Type B pancreatic cell (in vitro differentiated cells): Measurements from ENCODE around the gene SH3RF3. TPM values are rescaled to one million over a fixed set of nuclear protein-coding genes. Genes with fewer than 3 reads are reported as not detected.

ENCODE experiments used
- DNase-seq: peaks from one replicate; pipeline ENCODE4 v3.0.0; 2021; ENCODE audit warnings: mixed read lengths; ENCODE audit not compliant: unreplicated experiment; ENCODE audit errors: extremely low spot score
- H3K27ac Mint-ChIP-seq: 2 replicates; pipeline ENCODE4 v1.8.0; 2021; ENCODE audit warnings: mild to moderate bottlenecking, mixed read lengths
- H3K27me3 Mint-ChIP-seq: 2 replicates; pipeline ENCODE4 v1.8.0; 2021; ENCODE audit warnings: mixed read lengths
- H3K36me3 Mint-ChIP-seq: 2 replicates; pipeline ENCODE4 v1.8.0; 2021; ENCODE audit warnings: mixed read lengths
- H3K4me1 Mint-ChIP-seq: one replicate; pipeline ENCODE4 v1.8.0; 2021; ENCODE audit warnings: mixed read lengths; ENCODE audit not compliant: unreplicated experiment
- H3K4me3 Mint-ChIP-seq: 2 replicates; pipeline ENCODE4 v1.8.0; 2021; ENCODE audit warnings: mild to moderate bottlenecking, mixed read lengths
- H3K9me3 Mint-ChIP-seq: 2 replicates; pipeline ENCODE4 v1.8.0; 2021; ENCODE audit warnings: mixed read lengths
- total RNA-seq: library from RNA; stranded (reverse); gene quantifications from 2 replicates; pipeline ENCODE4 v1.2.1, GENCODE V29; 2021; ENCODE audit warnings: low replicate concordance
- TF ChIP-seq, protein P1 (sequence below): fragments of 200-600 bp; sonication (generic); conservative IDR thresholded peaks from 2 replicates; pipeline ENCODE4 v1.5.0; 2021; ENCODE audit warnings: antibody characterized with exemption, mild to moderate bottlenecking

The SH3RF3 gene
- total RNA-seq, 1 donor from 2014 or later, result 13.9 TPM

DNA sequence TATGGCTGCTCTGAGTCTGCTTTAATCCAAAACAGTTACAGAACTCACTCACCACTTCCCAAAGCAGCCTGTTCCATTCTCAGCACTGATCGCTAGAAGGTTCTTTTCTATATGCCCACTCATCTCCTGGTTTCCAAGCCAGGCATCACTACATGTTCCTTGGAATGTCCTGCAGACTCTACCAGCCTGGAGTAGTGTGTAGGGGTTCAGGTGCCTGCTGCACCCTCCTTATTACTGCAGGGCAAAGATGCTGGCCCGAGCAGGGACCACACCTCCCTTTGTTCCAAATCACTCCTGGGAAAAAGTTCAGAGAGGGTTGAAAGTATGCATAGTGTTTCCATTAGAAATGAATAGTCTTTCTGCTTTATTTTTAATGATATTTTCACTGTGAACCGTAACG is 196.6 kb downstream of the SH3RF3 start:
- Mint-ChIP-seq H3K27me3 (peaks cover 7% of the 10 kb centered on the region), H3K4me3 (no peak overlapping the region)

DNA sequence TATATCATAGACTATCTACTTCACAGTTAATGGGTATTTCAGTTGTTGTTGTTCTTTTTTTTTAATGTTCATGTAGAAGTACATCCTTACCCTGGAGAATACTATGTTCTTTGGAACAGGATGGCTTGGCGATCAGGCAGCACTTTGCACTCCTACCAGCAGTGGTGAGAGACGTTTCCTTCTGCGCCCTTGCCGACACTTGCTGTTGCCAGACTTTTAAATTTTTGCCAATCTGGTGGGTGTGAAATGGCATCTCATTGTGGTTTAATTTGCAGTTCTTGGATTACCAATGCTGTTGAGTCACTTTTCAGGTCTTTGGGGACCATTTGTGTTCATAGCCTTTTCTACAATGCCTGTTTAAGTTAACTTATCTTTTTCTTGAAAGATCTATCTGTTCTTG is 197.3 kb downstream of the SH3RF3 start:
- H3K27me3 Mint-ChIP-seq, result peaks cover 7% of the 10 kb centered on the region
- no peaks in the 10 kb centered on the region for H3K9me3 Mint-ChIP-seq
- H3K4me3 Mint-ChIP-seq, result no peak overlapping the region
- H3K4me1 Mint-ChIP-seq, result peaks cover 17% of the 10 kb centered on the region
- TF ChIP-seq, protein P1, sequence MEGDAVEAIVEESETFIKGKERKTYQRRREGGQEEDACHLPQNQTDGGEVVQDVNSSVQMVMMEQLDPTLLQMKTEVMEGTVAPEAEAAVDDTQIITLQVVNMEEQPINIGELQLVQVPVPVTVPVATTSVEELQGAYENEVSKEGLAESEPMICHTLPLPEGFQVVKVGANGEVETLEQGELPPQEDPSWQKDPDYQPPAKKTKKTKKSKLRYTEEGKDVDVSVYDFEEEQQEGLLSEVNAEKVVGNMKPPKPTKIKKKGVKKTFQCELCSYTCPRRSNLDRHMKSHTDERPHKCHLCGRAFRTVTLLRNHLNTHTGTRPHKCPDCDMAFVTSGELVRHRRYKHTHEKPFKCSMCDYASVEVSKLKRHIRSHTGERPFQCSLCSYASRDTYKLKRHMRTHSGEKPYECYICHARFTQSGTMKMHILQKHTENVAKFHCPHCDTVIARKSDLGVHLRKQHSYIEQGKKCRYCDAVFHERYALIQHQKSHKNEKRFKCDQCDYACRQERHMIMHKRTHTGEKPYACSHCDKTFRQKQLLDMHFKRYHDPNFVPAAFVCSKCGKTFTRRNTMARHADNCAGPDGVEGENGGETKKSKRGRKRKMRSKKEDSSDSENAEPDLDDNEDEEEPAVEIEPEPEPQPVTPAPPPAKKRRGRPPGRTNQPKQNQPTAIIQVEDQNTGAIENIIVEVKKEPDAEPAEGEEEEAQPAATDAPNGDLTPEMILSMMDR, result no peak
- DNase-seq, result no peak
- peaks cover 7% of the 10 kb centered on the region for H3K36me3 Mint-ChIP-seq
- H3K27ac Mint-ChIP-seq, result no peak overlapping the region

More for the DNA sequence above, 196.6 kb downstream of the SH3RF3 start:
- Mint-ChIP-seq H3K27ac (no peak overlapping the region), H3K36me3 (peaks cover 7% of the 10 kb centered on the region), H3K9me3 (no peaks in the 10 kb centered on the region), H3K4me1 (peaks cover 19% of the 10 kb centered on the region)
- DNase-seq, result no peak
- TF ChIP-seq, protein P1, result no peak

DNA sequence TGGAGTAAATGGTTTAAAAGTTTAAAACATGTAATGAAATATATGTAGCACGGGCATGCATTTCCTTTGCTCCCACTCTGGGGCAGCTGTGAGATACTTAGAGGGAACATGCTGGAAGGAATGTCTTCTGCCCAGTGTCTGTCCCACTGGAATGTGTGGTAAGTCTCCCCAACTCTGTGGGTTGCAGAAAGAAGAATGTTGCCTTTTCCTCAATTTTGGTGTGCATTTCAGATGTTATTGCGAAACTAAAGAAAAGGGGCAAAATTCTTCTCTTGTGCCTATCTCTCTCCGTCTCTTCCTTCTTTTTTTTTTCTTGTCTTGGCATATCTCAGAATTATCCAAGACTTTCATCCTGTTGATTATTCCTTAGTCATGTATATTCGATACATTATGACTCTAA is 201.1 kb downstream of the SH3RF3 start:
- H3K4me3 Mint-ChIP-seq, result no peak overlapping the region
- no peaks in the 10 kb centered on the region for H3K9me3 Mint-ChIP-seq
- no peak overlapping the region for H3K27ac Mint-ChIP-seq
- H3K4me1 Mint-ChIP-seq, result peaks cover 16% of the 10 kb centered on the region
- H3K36me3 Mint-ChIP-seq, result peaks cover 7% of the 10 kb centered on the region
- no peak for DNase-seq
- TF ChIP-seq, protein P1, result no peak
- H3K27me3 Mint-ChIP-seq, result peaks cover 9% of the 10 kb centered on the region

DNA sequence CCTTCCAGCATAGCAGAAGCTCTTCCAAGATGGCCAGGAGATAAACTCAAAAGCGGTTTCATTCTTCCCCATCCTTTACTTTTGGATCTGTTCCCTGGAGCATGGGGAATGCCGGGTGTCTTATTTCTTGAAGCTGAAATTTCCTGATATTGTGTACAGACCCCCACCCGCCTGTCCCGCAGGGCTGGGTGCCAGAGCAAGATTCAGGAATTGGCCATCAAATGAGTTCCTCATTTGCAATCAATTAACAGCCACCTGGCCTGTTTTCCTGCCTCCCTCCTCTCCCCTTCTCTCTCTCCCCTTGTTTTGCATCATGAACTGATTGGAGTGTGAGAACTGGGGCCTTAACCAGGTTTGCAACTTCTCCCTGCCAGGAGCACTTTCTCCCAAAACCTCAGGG is 202.1 kb downstream of the SH3RF3 start:
- peaks cover 23% of the 10 kb centered on the region for H3K4me1 Mint-ChIP-seq
- H3K9me3 Mint-ChIP-seq, result no peaks in the 10 kb centered on the region
- no peak overlapping the region for H3K4me3 Mint-ChIP-seq
- peaks cover 7% of the 10 kb centered on the region for H3K36me3 Mint-ChIP-seq
- no peak for DNase-seq
- H3K27ac Mint-ChIP-seq, result no peak overlapping the region
- H3K27me3 Mint-ChIP-seq, result peaks cover 11% of the 10 kb centered on the region
- TF ChIP-seq, protein P1, result no peak

DNA sequence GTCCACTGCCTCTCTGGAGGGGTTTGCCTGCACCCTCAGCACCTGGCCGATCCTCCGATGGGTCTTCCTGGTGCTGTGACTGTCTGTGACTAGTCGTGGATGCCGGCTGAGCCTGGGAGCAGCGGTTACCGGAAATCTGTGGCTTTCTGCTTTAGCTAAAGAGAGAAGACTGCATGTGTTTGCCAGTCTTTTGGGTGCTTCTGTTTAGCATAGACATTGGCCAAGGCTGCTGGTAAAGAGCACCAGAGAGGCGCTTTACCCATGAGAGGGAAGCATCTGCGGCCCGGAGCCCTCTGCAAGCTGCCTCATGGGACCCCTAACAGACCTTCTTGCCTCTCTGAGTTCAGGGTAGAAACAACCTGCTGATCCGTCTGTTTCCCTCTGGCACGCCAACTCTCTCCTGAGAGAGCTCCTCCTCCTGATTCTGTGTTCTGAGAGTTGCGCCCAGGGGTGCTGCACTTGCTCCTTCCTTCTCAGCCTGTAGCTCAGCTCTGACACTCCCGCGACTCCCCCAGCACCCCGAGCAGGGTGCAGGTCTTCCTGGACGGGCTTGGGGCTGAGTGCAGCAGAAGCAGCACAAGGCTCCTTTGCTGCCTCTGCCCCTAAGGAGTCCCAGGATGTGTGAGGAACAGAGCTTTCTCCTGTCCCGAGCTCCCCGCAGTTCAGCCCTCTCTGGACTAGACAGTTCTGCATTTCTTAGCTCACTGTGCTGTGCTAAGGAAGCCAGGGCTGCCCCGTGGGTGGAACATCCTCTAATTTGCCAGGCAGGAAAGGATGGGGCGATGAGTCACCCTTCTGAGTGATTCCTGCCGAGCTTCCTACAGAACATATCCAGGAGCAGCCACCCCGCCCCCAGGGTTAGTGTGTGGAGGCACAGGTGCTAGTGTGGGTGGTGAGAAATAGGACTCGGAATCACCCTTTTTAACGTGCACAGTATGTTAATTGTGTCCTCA is 203.2 kb downstream of the SH3RF3 start:
- no peaks in the 10 kb centered on the region for H3K9me3 Mint-ChIP-seq
- peaks cover 32% of the 10 kb centered on the region for H3K4me1 Mint-ChIP-seq
- TF ChIP-seq, protein P1, result no peak
- no peak for DNase-seq
- peaks cover 11% of the 10 kb centered on the region for H3K27me3 Mint-ChIP-seq
- no peak overlapping the region for H3K4me3 Mint-ChIP-seq
- H3K27ac Mint-ChIP-seq, result no peak overlapping the region
- H3K36me3 Mint-ChIP-seq, result peaks cover 7% of the 10 kb centered on the region
